Uterus (tissue), 2 donors: ENCODE results near the gene EP400.

Experiments used
- CTCF ChIP-seq, 4 experiments: fragments of 200-600 bp in 2 of 4; fragments of 450-650 bp in 2 of 4; sonication (generic) in 2 of 4; IDR thresholded peaks; one replicate each; pipeline ENCODE4 v1.5.1; 2016 to 2019; ENCODE audit warnings: antibody characterized with exemption in 4 of 4, mild to moderate bottlenecking in 2 of 4, moderate library complexity in 1 of 4
- POLR2A ChIP-seq, 2 donors: fragments of 450-650 bp; IDR thresholded peaks; one replicate each; pipeline ENCODE4 v1.6.1; 2016; ENCODE audit warnings: antibody characterized with exemption in 2 of 2, mild to moderate bottlenecking in 1 of 2, moderate library complexity in 1 of 2

DNA sequence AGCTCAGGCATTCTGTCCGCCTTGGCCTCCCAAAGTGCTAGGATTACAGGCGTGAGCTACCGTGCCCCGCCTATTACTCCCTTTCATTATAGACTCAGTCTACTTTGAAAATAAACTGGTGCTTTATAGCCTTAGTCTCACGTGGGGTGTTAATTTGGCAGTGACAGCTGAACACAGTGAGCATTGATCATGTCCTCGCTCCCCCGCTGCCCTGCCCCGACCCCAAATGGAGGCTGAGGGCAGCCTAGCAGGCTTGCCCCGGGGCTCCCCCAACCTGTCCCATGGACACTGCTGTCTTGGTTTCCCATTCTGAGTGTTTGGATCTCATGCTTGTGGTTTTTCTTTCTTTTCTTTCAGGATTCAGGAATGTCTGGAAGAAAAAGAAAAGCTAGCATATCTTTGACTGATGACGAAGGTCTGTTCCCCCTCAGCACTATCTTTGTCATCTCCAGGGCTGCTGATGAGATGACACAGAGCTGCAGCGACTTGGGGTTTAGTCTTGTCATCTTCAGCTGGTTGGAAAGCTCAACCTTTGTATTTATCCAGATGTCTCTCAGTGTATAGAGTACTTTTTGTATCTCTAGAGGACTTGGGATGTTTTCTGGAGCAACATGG, 42.2 kb downstream of the EP400 start:
- TF ChIP-seq CTCF (IDR thresholded peaks at IDR 0.05) (no peak), POLR2A (IDR thresholded peaks at IDR 0.05) (no peak)
